ENCODE measurements around the gene CD48.
"Not testable (repeated sequence)": the region's sequence is repeated elsewhere in the genome, so short reads cannot be mapped to it uniquely, and the experiment has no call there.

Gene CD48

DNA sequence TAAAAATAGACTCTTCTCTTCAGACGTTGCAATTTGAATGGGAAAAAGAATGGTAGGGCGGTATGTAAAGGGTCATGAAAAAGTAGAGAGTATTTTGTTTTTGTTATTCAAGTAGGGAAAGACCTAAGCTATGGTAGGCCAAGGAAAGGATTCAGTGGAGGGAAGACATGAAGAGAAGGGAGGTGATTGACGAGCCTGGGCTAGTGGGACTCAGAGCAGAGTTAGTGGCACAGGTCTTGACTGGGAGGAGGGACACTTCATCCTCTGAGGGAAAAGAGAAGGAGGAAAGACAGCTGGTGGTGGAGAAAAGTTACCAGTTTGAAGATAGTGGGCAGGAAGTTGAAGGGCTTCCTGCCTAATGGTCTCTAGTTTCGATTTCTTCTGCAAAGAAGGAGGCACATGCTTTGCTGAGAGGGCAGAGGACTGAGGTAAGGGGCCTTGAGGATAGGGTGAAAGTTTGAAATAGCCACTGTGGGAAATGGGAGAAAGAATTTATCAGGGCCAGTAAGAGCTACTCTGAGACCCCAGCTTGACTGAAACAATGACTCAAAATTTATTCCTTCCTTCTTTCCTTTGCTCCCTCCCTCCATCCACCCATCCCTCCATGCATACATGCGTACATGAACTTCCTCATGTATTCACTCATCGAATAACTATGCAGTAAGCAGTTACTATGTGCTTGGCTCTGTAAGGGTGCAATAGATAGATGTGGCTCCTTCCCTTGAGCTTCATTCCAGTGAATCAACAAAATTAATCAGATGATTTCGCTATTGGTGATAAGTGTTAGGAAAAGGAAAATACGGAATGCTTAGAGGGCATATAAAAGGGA is 4.2 kb downstream of the CD48 start:
- no peak overlapping the region for H3K4ac ChIP-seq (ENCODE audit: low read depth, low read length)
- no peaks in the 10 kb centered on the region for H3K79me2 ChIP-seq (ENCODE audit: control insufficient read depth, insufficient read depth, low read length)
- no peak overlapping the region for H3K56ac ChIP-seq (ENCODE audit: low read length)
- no peak overlapping the region for H3K27ac ChIP-seq (ENCODE audit: low read depth, low read length)
- H3K23ac ChIP-seq (ENCODE audit: low read length), result no peak overlapping the region
- H4K8ac ChIP-seq (ENCODE audit: low read depth, low read length), result no peak overlapping the region
- H3K9ac ChIP-seq (ENCODE audit: low read length), result no peak overlapping the region
- H3K4me3 ChIP-seq (ENCODE audit: low read length), result no peak overlapping the region
- no peak overlapping the region for H2BK120ac ChIP-seq (ENCODE audit: low read depth, low read length)
- no peak overlapping the region for H3K4me2 ChIP-seq (ENCODE audit: low read length)
- no peak overlapping the region for H2BK15ac ChIP-seq (replicated peaks; ENCODE audit: low read depth)
- H3K18ac ChIP-seq (ENCODE audit: low read length), result no peak overlapping the region
- H3K79me1 ChIP-seq (ENCODE audit: low read length), result no peaks in the 10 kb centered on the region
- H3K27me3 ChIP-seq (ENCODE audit: insufficient read depth, low read length, poor library complexity), result no peaks in the 10 kb centered on the region
- WGBS (ENCODE audit: extremely low coverage, insufficient coverage, low lambda C conversion rate), result 100% methylated on average over 2 of the region's 8 CpGs
- H2BK5ac ChIP-seq (ENCODE audit: low read length), result no peak overlapping the region
- no peaks in the 10 kb centered on the region for H3K4me1 ChIP-seq (ENCODE audit: control insufficient read depth, low read depth, low read length)
- no peak overlapping the region for H4K5ac ChIP-seq (ENCODE audit: low read length)
- H3K36me3 ChIP-seq (ENCODE audit: control insufficient read depth, insufficient read depth, low read length), result no peaks in the 10 kb centered on the region
- no peak for DNase-seq
- no peak overlapping the region for H2AK5ac ChIP-seq (ENCODE audit: low read length)

GRCh38 chr1:160706526-160707235 is 4.9 kb downstream of the CD48 start:
- no peak overlapping the region for H3K9ac ChIP-seq (ENCODE audit: low read length)
- DNase-seq, result no peak
- no peaks in the 10 kb centered on the region for H3K79me1 ChIP-seq (ENCODE audit: low read length)
- no peak overlapping the region for H3K18ac ChIP-seq (ENCODE audit: low read length)
- H3K79me2 ChIP-seq (ENCODE audit: control insufficient read depth, insufficient read depth, low read length), result no peaks in the 10 kb centered on the region
- H2BK120ac ChIP-seq (ENCODE audit: low read depth, low read length), result no peak overlapping the region
- no peak overlapping the region for H3K23ac ChIP-seq (ENCODE audit: low read length)
- no peak overlapping the region for H3K4me3 ChIP-seq (ENCODE audit: low read length)
- H3K4me2 ChIP-seq (ENCODE audit: low read length), result no peak overlapping the region
- H2BK5ac ChIP-seq (ENCODE audit: low read length), result no peak overlapping the region
- no peak overlapping the region for H2AK5ac ChIP-seq (ENCODE audit: low read length)
- H3K56ac ChIP-seq (ENCODE audit: low read length), result no peak overlapping the region
- no CpG with 5 or more reads among the region's 4 CpGs for WGBS (ENCODE audit: extremely low coverage, insufficient coverage, low lambda C conversion rate)
- no peak overlapping the region for H3K27ac ChIP-seq (ENCODE audit: low read depth, low read length)
- no peak overlapping the region for H2BK15ac ChIP-seq (replicated peaks; ENCODE audit: low read depth)
- no peak overlapping the region for H4K8ac ChIP-seq (ENCODE audit: low read depth, low read length)
- H3K4ac ChIP-seq (ENCODE audit: low read depth, low read length), result no peak overlapping the region
- no peaks in the 10 kb centered on the region for H3K27me3 ChIP-seq (ENCODE audit: insufficient read depth, low read length, poor library complexity)
- H3K4me1 ChIP-seq (ENCODE audit: control insufficient read depth, low read depth, low read length), result no peaks in the 10 kb centered on the region
- no peak overlapping the region for H4K5ac ChIP-seq (ENCODE audit: low read length)
- H3K36me3 ChIP-seq (ENCODE audit: control insufficient read depth, insufficient read depth, low read length), result no peaks in the 10 kb centered on the region

DNA sequence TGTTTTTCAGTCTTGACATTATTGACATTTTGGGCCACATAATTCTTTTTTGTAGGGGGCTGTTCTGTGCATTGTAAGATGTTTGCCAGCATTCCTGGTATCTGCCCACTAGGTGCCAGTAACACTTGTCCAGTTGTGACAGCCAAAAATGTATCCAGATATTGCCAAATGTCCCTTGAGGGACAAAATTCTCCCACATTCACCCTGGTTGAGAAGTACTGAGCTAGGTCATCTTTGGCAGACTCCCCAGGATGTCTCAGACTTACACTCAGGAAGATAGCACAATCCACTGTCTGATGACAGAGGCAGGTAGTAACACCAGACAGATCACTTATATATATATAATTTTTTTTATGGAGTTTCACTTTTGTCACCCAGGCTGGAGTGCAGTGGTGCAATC is 5.9 kb downstream of the CD48 start:
- Histone ChIP-seq H3K36me3 (ENCODE audit: control insufficient read depth, insufficient read depth, low read length) (no peaks in the 10 kb centered on the region), H4K5ac (ENCODE audit: low read length) (no peak overlapping the region), H3K79me2 (ENCODE audit: control insufficient read depth, insufficient read depth, low read length) (no peaks in the 10 kb centered on the region), H3K79me1 (ENCODE audit: low read length) (no peaks in the 10 kb centered on the region), H3K27me3 (ENCODE audit: insufficient read depth, low read length, poor library complexity) (no peaks in the 10 kb centered on the region), H3K4me1 (ENCODE audit: control insufficient read depth, low read depth, low read length) (no peaks in the 10 kb centered on the region), H2AK5ac (ENCODE audit: low read length) (no peak overlapping the region), H2BK120ac (ENCODE audit: low read depth, low read length) (no peak overlapping the region), H2BK5ac (ENCODE audit: low read length) (no peak overlapping the region), H3K4me2 (ENCODE audit: low read length) (no peak overlapping the region), H4K8ac (ENCODE audit: low read depth, low read length) (no peak overlapping the region), H3K9ac (ENCODE audit: low read length) (no peak overlapping the region), H3K4me3 (ENCODE audit: low read length) (no peak overlapping the region), H3K4ac (ENCODE audit: low read depth, low read length) (no peak overlapping the region), H3K27ac (ENCODE audit: low read depth, low read length) (no peak overlapping the region), H3K23ac (ENCODE audit: low read length) (no peak overlapping the region), H3K56ac (ENCODE audit: low read length) (no peak overlapping the region), H2BK15ac (replicated peaks; ENCODE audit: low read depth) (no peak overlapping the region), H3K18ac (ENCODE audit: low read length) (no peak overlapping the region)
- DNase-seq, result no peak

- not testable (repeated sequence) for H3K27ac ChIP-seq (ENCODE audit: low read depth, low read length); H3K79me2 ChIP-seq (ENCODE audit: control insufficient read depth, insufficient read depth, low read length); H2BK5ac ChIP-seq (ENCODE audit: low read length); H2BK120ac ChIP-seq (ENCODE audit: low read depth, low read length); H3K36me3 ChIP-seq (ENCODE audit: control insufficient read depth, insufficient read depth, low read length); H3K56ac ChIP-seq (ENCODE audit: low read length); H3K4me3 ChIP-seq (ENCODE audit: low read length); H3K9ac ChIP-seq (ENCODE audit: low read length); H3K27me3 ChIP-seq (ENCODE audit: insufficient read depth, low read length, poor library complexity); H3K4me1 ChIP-seq (ENCODE audit: control insufficient read depth, low read depth, low read length); H2AK5ac ChIP-seq (ENCODE audit: low read length); DNase-seq; H2BK15ac ChIP-seq (replicated peaks; ENCODE audit: low read depth); H3K4me2 ChIP-seq (ENCODE audit: low read length); H4K8ac ChIP-seq (ENCODE audit: low read depth, low read length); H3K4ac ChIP-seq (ENCODE audit: low read depth, low read length); H3K23ac ChIP-seq (ENCODE audit: low read length); H3K18ac ChIP-seq (ENCODE audit: low read length); H3K79me1 ChIP-seq (ENCODE audit: low read length); H4K5ac ChIP-seq (ENCODE audit: low read length)
- no CpG with 5 or more reads among the region's 3 CpGs for WGBS (ENCODE audit: extremely low coverage, insufficient coverage, low lambda C conversion rate)
These were observed 6.4 kb downstream of the CD48 start for GRCh38 chr1:160705212-160705621.

GRCh38 chr1:160704250-160704649 is 7.4 kb downstream of the CD48 start:
- Histone ChIP-seq H3K23ac (ENCODE audit: low read length) (no peak overlapping the region), H3K4me3 (ENCODE audit: low read length) (no peak overlapping the region), H2AK5ac (ENCODE audit: low read length) (no peak overlapping the region), H3K4ac (ENCODE audit: low read depth, low read length) (no peak overlapping the region), H3K36me3 (ENCODE audit: control insufficient read depth, insufficient read depth, low read length) (no peaks in the 10 kb centered on the region), H3K4me1 (ENCODE audit: control insufficient read depth, low read depth, low read length) (no peaks in the 10 kb centered on the region), H4K5ac (ENCODE audit: low read length) (no peak overlapping the region), H3K79me2 (ENCODE audit: control insufficient read depth, insufficient read depth, low read length) (no peaks in the 10 kb centered on the region), H3K27me3 (ENCODE audit: insufficient read depth, low read length, poor library complexity) (no peaks in the 10 kb centered on the region), H3K56ac (ENCODE audit: low read length) (no peak overlapping the region), H3K9ac (ENCODE audit: low read length) (no peak overlapping the region), H4K8ac (ENCODE audit: low read depth, low read length) (no peak overlapping the region), H3K79me1 (ENCODE audit: low read length) (no peaks in the 10 kb centered on the region), H2BK120ac (ENCODE audit: low read depth, low read length) (no peak overlapping the region), H3K27ac (ENCODE audit: low read depth, low read length) (no peak overlapping the region), H3K18ac (ENCODE audit: low read length) (no peak overlapping the region), H2BK5ac (ENCODE audit: low read length) (no peak overlapping the region), H3K4me2 (ENCODE audit: low read length) (no peak overlapping the region), H2BK15ac (replicated peaks; ENCODE audit: low read depth) (no peak overlapping the region)
- no CpG with 5 or more reads among the region's 4 CpGs for WGBS (ENCODE audit: extremely low coverage, insufficient coverage, low lambda C conversion rate)
- no peak for DNase-seq
